ENCODE measurements around the gene ARHGAP30. TPM values are rescaled to one million over a fixed set of nuclear protein-coding genes. Genes with fewer than 3 reads are reported as not detected.
"Not testable (repeated sequence)": the region's sequence is repeated elsewhere in the genome, so short reads cannot be mapped to it uniquely, and the experiment has no call there.

The ARHGAP30 gene
- total RNA-seq, 5 donors from 2014 or later (not counting 1 experiment from before 2014, with no cell fraction given), result 193 to 299 (median 279) TPM

GRCh38 chr1:161033751-161034150, 35.9 kb downstream of the ARHGAP30 start:
- 100% methylated on average over 1 of the region's 3 CpGs for WGBS (ENCODE audit: insufficient coverage)
- DNase-seq (no peak), ATAC-seq (replicated peaks in 1 of 4) (no peak)
- Mint-ChIP-seq H3K27ac (no peak overlapping the region), H3K27me3 (no peaks in the 10 kb centered on the region), H3K4me3 (no peak overlapping the region), H3K36me3 (peaks cover 8% of the 10 kb centered on the region), H3K4me1 (peaks cover 24 to 33% (median 31%) of the 10 kb centered on the region in 3 donors), H3K9me3 (no peaks in the 10 kb centered on the region)
- ChIA-PET POLR2A (interaction anchor here in 1 of 2 donors (0.7 kb wide), 1 partner anchor 274 kb away, joined by 6 read pairs; no protein-coding TSS in a partner anchor), CTCF (interaction anchor here in 1 of 2 donors (0.7 kb wide), 1 partner anchor 948 kb away, joined by 7 read pairs; no protein-coding TSS in a partner anchor)
- Histone ChIP-seq H3K4me3 (ENCODE audit: control insufficient read depth in 1 of 2, extremely low read depth in 1 of 2, low read length in 1 of 2) (no peak overlapping the region), H3K36me3 (ENCODE audit: control insufficient read depth in 2 of 2, extremely low read depth in 1 of 2, insufficient read depth in 1 of 2, low read length in 1 of 2) (no peaks in the 10 kb centered on the region), H3K27ac (ENCODE audit: low read length) (no peak overlapping the region), H3K27me3 (replicated peaks in 1 of 2; ENCODE audit: control insufficient read depth in 2 of 2, extremely low read depth in 1 of 2, insufficient read depth in 2 of 2, low read length in 1 of 2) (no peaks in the 10 kb centered on the region), H3K9me3 (no peaks in the 10 kb centered on the region), H3K4me1 (ENCODE audit: control insufficient read depth in 1 of 2, extremely low read depth in 1 of 2, insufficient read depth in 2 of 2, low read length in 2 of 2) (peaks cover 7 to 19% of the 10 kb centered on the region in 2 experiments)

- ChIA-PET CTCF (interaction anchor here (0.6 to 1.8 kb wide), 2 partner anchors 11 to 348 kb away, joined by 5 to 6 read pairs; partner anchors contain the start of gene F11R (in 1 of the 2)), POLR2A (interaction anchor here in 1 of 2 donors (0.5 kb wide), 1 partner anchor 280 kb away, joined by 3 read pairs; no protein-coding TSS in a partner anchor)
- 83% methylated on average over 1 of the region's 1 CpG for WGBS (ENCODE audit: insufficient coverage)
- no peak for DNase-seq
- H3K36me3 ChIP-seq (ENCODE audit: control insufficient read depth in 2 of 2, extremely low read depth in 1 of 2, insufficient read depth in 1 of 2, low read length in 1 of 2), result no peaks in the 10 kb centered on the region
- Mint-ChIP-seq H3K4me3 (no peak overlapping the region), H3K9me3 (no peaks in the 10 kb centered on the region), H3K27ac (no peak overlapping the region), H3K36me3 (peaks cover 7% of the 10 kb centered on the region), H3K27me3 (no peaks in the 10 kb centered on the region), H3K4me1 (peaks cover 14 to 22% (median 19%) of the 10 kb centered on the region in 3 donors)
- H3K27ac ChIP-seq (ENCODE audit: low read length), result no peak overlapping the region
- ATAC-seq (replicated peaks in 1 of 4), result no peak
- no peaks in the 10 kb centered on the region for H3K9me3 ChIP-seq
- H3K4me1 ChIP-seq (ENCODE audit: control insufficient read depth in 1 of 2, extremely low read depth in 1 of 2, insufficient read depth in 2 of 2, low read length in 2 of 2), result peaks cover 0 to 5% of the 10 kb centered on the region in 2 experiments
- no peak overlapping the region for H3K4me3 ChIP-seq (ENCODE audit: control insufficient read depth in 1 of 2, extremely low read depth in 1 of 2, low read length in 1 of 2)
- no peaks in the 10 kb centered on the region for H3K27me3 ChIP-seq (replicated peaks in 1 of 2; ENCODE audit: control insufficient read depth in 2 of 2, extremely low read depth in 1 of 2, insufficient read depth in 2 of 2, low read length in 1 of 2)
Measured at GRCh38 chr1:161032409-161032808, 37.3 kb downstream of the ARHGAP30 start.

GRCh38 chr1:161031874-161032273, 37.8 kb downstream of the ARHGAP30 start:
- Histone ChIP-seq H3K4me3 (ENCODE audit: control insufficient read depth in 1 of 2, extremely low read depth in 1 of 2, low read length in 1 of 2) (no peak overlapping the region), H3K36me3 (ENCODE audit: control insufficient read depth in 2 of 2, extremely low read depth in 1 of 2, insufficient read depth in 1 of 2, low read length in 1 of 2) (no peaks in the 10 kb centered on the region), H3K27me3 (replicated peaks in 1 of 2; ENCODE audit: control insufficient read depth in 2 of 2, extremely low read depth in 1 of 2, insufficient read depth in 2 of 2, low read length in 1 of 2) (no peaks in the 10 kb centered on the region), H3K4me1 (ENCODE audit: control insufficient read depth in 1 of 2, extremely low read depth in 1 of 2, insufficient read depth in 2 of 2, low read length in 2 of 2) (peaks cover 0 to under 1% of the 10 kb centered on the region in 2 experiments), H3K9me3 (no peaks in the 10 kb centered on the region), H3K27ac (ENCODE audit: low read length) (no peak overlapping the region)
- no peaks in the 10 kb centered on the region for H3K27me3 Mint-ChIP-seq
- peaks cover 9 to 18% (median 16%) of the 10 kb centered on the region in 3 donors for H3K4me1 Mint-ChIP-seq
- WGBS (ENCODE audit: insufficient coverage), result no CpG with 5 or more reads among the region's 2 CpGs
- H3K27ac Mint-ChIP-seq, result no peak overlapping the region
- no peak for DNase-seq
- H3K4me3 Mint-ChIP-seq, result no peak overlapping the region
- peaks cover 11% of the 10 kb centered on the region for H3K36me3 Mint-ChIP-seq
- ChIA-PET POLR2A (interaction anchor here in 1 of 2 donors (0.5 kb wide), 1 partner anchor 118 kb away, joined by 3 read pairs; no protein-coding TSS in a partner anchor), CTCF (interaction anchor here in 1 of 2 donors (1.8 kb wide), 1 partner anchor 11 kb away, joined by 5 read pairs; the partner anchor contains the start of gene F11R)
- ATAC-seq (replicated peaks in 1 of 4), result no peak
- H3K9me3 Mint-ChIP-seq, result no peaks in the 10 kb centered on the region

DNA sequence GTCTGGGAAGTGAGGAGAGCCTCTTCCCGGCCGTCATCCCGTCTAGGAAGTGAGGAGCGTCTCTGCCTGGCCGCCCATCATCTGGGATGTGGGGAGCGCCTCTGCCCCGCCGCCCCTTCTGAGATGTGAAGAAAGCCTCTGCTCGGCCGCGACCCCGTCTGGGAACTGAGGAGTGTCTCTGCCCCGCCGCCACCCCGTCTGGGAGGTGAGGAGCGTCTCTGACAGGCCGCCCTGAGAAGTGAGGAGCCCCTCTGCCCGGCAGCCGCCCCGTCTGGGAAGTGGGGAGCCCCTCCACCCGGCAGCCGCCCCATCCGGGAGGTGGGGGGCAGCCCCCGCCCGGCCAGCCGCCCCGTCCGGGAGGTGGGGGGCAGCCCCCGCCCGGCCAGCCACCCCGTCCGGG, 40.2 kb downstream of the ARHGAP30 start:
- H3K27me3 Mint-ChIP-seq; H3K4me1 ChIP-seq (ENCODE audit: control insufficient read depth in 1 of 2, extremely low read depth in 1 of 2, insufficient read depth in 2 of 2, low read length in 2 of 2); POLR2A ChIA-PET; H3K4me3 ChIP-seq (ENCODE audit: control insufficient read depth in 1 of 2, extremely low read depth in 1 of 2, low read length in 1 of 2); ATAC-seq (replicated peaks in 1 of 4); H3K4me3 Mint-ChIP-seq; H3K36me3 ChIP-seq (ENCODE audit: control insufficient read depth in 2 of 2, extremely low read depth in 1 of 2, insufficient read depth in 1 of 2, low read length in 1 of 2); CTCF ChIA-PET; H3K27ac ChIP-seq (ENCODE audit: low read length); DNase-seq; H3K9me3 ChIP-seq; H3K27me3 ChIP-seq (replicated peaks in 1 of 2; ENCODE audit: control insufficient read depth in 2 of 2, extremely low read depth in 1 of 2, insufficient read depth in 2 of 2, low read length in 1 of 2); H3K27ac Mint-ChIP-seq; H3K9me3 Mint-ChIP-seq: not testable (repeated sequence)
- WGBS (ENCODE audit: insufficient coverage), result 100% methylated on average over 6 of the region's 32 CpGs
- peaks cover 12% of the 10 kb centered on the region for H3K36me3 Mint-ChIP-seq
- peaks cover 9 to 20% (median 18%) of the 10 kb centered on the region in 3 donors for H3K4me1 Mint-ChIP-seq

GRCh38 chr1:161026954-161027353, 42.7 kb downstream of the ARHGAP30 start:
- ChIA-PET CTCF (interaction anchor here (0.6 to 0.8 kb wide), 5 partner anchors 14 to 82 kb away, joined by 3 to 5 read pairs (median 4); no protein-coding TSS in a partner anchor), POLR2A (interaction anchor here in 1 of 2 donors (0.6 to 0.7 kb wide), 3 partner anchors 18 to 929 kb away, joined by 3 to 4 read pairs (median 4); no protein-coding TSS in a partner anchor)
- H3K4me3 Mint-ChIP-seq; H3K4me1 ChIP-seq (ENCODE audit: control insufficient read depth in 1 of 2, extremely low read depth in 1 of 2, insufficient read depth in 2 of 2, low read length in 2 of 2); H3K9me3 ChIP-seq; H3K27me3 Mint-ChIP-seq; H3K9me3 Mint-ChIP-seq; H3K36me3 ChIP-seq (ENCODE audit: control insufficient read depth in 2 of 2, extremely low read depth in 1 of 2, insufficient read depth in 1 of 2, low read length in 1 of 2); H3K4me3 ChIP-seq (ENCODE audit: control insufficient read depth in 1 of 2, extremely low read depth in 1 of 2, low read length in 1 of 2); H3K36me3 Mint-ChIP-seq; H3K27me3 ChIP-seq (replicated peaks in 1 of 2; ENCODE audit: control insufficient read depth in 2 of 2, extremely low read depth in 1 of 2, insufficient read depth in 2 of 2, low read length in 1 of 2); H3K27ac ChIP-seq (ENCODE audit: low read length); ATAC-seq (replicated peaks in 1 of 4); DNase-seq: not testable (repeated sequence)
- Mint-ChIP-seq H3K4me1 (peaks cover 2 to 19% (median 8%) of the 10 kb centered on the region in 3 donors), H3K27ac (peak overlapping the region; percentile 0 to 19)
- 80% methylated on average over 1 of the region's 1 CpG for WGBS (ENCODE audit: insufficient coverage)

GRCh38 chr1:161022432-161022831, 47.3 kb downstream of the ARHGAP30 start:
- H3K27ac ChIP-seq (ENCODE audit: low read length); H3K36me3 ChIP-seq (ENCODE audit: control insufficient read depth in 2 of 2, extremely low read depth in 1 of 2, insufficient read depth in 1 of 2, low read length in 1 of 2); ATAC-seq (replicated peaks in 1 of 4); DNase-seq; H3K9me3 Mint-ChIP-seq; H3K9me3 ChIP-seq; H3K27me3 ChIP-seq (replicated peaks in 1 of 2; ENCODE audit: control insufficient read depth in 2 of 2, extremely low read depth in 1 of 2, insufficient read depth in 2 of 2, low read length in 1 of 2); H3K27me3 Mint-ChIP-seq; H3K36me3 Mint-ChIP-seq; H3K4me3 ChIP-seq (ENCODE audit: control insufficient read depth in 1 of 2, extremely low read depth in 1 of 2, low read length in 1 of 2): not testable (repeated sequence)
- Mint-ChIP-seq H3K27ac (peak overlapping the region; percentile 39 to 41), H3K4me1 (peaks cover 29 to 47% (median 35%) of the 10 kb centered on the region in 3 donors), H3K4me3 (peak overlapping the region; percentile 34 to 94 (median 92))
- POLR2A ChIA-PET, result interaction anchor here in 1 of 2 donors (0.7 kb wide), 1 partner anchor 77 kb away, joined by 3 read pairs; no protein-coding TSS in a partner anchor
- peaks cover 10 to 19% of the 10 kb centered on the region in 2 experiments for H3K4me1 ChIP-seq (ENCODE audit: control insufficient read depth in 1 of 2, extremely low read depth in 1 of 2, insufficient read depth in 2 of 2, low read length in 2 of 2)
- CTCF ChIA-PET, result interaction anchor here in 1 of 2 donors (0.7 kb wide), 1 partner anchor 9 kb away, joined by 3 read pairs; no protein-coding TSS in a partner anchor
- 100% methylated on average over 7 of the region's 12 CpGs for WGBS (ENCODE audit: insufficient coverage)
